Measurements from ENCODE around the gene MYCL.
"Not testable (repeated sequence)": the region's sequence is repeated elsewhere in the genome, so short reads cannot be mapped to it uniquely, and the experiment has no call there.

MYCL gene

GRCh38 chr1:39917825-39918224 lies 16.1 kb upstream of the MYCL start:
- DNase-seq (ENCODE audit: low read depth), result no peak

- no peak for DNase-seq (ENCODE audit: low read depth)
Measured at GRCh38 chr1:39915499-39916129, 13.9 kb upstream of the MYCL start.

GRCh38 chr1:39913136-39913535 lies 11.4 kb upstream of the MYCL start:
- not testable (repeated sequence) for DNase-seq (ENCODE audit: low read depth)

GRCh38 chr1:39910263-39910662 lies 8.5 kb upstream of the MYCL start:
- no peak for DNase-seq (ENCODE audit: low read depth)

- no peak for DNase-seq (ENCODE audit: low read depth)
Measured at GRCh38 chr1:39908534-39908933, 6.8 kb upstream of the MYCL start.

GRCh38 chr1:39907528-39908453 lies 6.1 kb upstream of the MYCL start:
- DNase-seq (ENCODE audit: low read depth), result no peak

GRCh38 chr1:39905172-39905571 lies 3.5 kb upstream of the MYCL start:
- DNase-seq (ENCODE audit: low read depth), result no peak

GRCh38 chr1:39902460-39902807 lies 717 bp upstream of the MYCL start:
- no peak for DNase-seq (ENCODE audit: low read depth)

- no peak for DNase-seq (ENCODE audit: low read depth)
Measured at GRCh38 chr1:39901464-39901713, 328 bp downstream of the MYCL start.

GRCh38 chr1:39900662-39901463 lies 854 bp downstream of the MYCL start:
- no peak for DNase-seq (ENCODE audit: low read depth)

GRCh38 chr1:39899611-39900538 lies 1.8 kb downstream of the MYCL start:
- DNase-seq (ENCODE audit: low read depth), result no peak

- peak; percentile 27 for DNase-seq (ENCODE audit: low read depth)
Measured at GRCh38 chr1:39898648-39899603, 2.8 kb downstream of the MYCL start.

- no peak for DNase-seq (ENCODE audit: low read depth)
Measured at GRCh38 chr1:39898191-39898590, 3.5 kb downstream of the MYCL start.

GRCh38 chr1:39896909-39897685 lies 4.6 kb downstream of the MYCL start:
- DNase-seq (ENCODE audit: low read depth), result no peak

GRCh38 chr1:39895731-39896480 lies 5.8 kb downstream of the MYCL start:
- no peak for DNase-seq (ENCODE audit: low read depth)

GRCh38 chr1:39894884-39895495 lies 6.7 kb downstream of the MYCL start:
- DNase-seq (ENCODE audit: low read depth), result no peak

- DNase-seq (ENCODE audit: low read depth), result peak; percentile 65
Measured at GRCh38 chr1:39892601-39893595, 8.8 kb downstream of the MYCL start.

Measured in non-pigmented ciliary epithelial cell (primary cell).